ENCODE results near the gene ZSCAN18.

Gene ZSCAN18

DNA sequence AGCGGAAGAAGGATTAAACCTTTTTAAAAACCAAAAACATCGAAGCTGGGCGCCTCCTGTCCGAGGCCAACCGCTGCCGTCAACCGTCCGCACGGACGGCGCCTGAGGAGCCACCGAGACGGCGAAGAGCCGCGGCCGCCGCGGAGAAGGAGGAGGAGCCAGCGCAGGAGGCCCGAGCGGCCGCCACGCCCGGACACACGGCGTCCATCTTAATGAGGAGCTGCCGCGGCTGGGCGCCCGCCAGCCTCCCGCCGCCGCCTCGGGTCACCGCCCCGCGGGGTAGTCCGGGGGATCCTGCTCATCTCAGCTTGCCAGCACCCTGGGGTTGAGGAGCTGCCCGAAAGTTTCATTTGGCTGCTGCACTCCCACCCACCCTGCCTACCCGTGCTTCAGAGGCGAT, 53.6 kb downstream of the ZSCAN18 start:
- DNase-seq = no peak

DNA sequence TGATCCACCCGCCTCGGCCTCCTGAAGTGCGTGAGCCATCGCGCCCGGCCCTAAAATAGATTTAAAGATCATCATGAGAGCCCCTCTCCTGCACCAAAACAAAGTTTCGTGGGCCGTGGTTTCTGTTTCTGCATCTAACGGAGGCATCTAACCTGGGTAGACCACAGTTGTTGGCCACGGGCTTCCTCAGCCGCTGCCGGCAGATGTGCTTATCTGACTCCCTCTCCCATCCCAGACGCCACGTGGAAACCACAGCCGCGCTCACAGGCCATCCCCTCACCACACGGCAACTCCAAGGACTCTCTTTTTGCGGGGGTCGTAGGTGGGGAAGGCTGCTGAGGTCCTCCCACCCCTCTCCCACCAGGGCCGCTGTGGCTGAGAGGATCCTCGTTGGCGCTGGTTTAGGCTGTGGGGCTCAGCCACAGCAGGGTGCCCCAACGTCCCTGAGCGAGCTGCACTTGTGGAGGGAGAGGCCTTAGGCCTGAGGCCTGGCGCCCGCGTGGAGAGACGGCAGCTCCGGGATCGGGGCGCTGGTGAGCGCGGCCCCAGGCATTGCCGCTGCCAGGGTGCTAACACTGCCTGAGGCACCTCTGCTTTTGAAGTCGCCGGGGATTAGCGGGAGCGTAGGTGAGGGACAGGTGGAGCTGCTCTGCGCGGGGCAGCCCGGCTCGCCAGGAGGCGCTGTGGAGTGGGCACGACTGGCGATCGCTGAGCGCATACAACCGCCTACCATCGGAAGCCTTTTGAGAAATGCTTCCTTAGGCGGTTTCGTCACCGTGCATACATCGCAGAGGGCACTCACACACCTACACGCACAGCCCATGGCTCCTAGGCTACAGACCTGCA, 55.3 kb downstream of the ZSCAN18 start:
- no peak for DNase-seq

DNA sequence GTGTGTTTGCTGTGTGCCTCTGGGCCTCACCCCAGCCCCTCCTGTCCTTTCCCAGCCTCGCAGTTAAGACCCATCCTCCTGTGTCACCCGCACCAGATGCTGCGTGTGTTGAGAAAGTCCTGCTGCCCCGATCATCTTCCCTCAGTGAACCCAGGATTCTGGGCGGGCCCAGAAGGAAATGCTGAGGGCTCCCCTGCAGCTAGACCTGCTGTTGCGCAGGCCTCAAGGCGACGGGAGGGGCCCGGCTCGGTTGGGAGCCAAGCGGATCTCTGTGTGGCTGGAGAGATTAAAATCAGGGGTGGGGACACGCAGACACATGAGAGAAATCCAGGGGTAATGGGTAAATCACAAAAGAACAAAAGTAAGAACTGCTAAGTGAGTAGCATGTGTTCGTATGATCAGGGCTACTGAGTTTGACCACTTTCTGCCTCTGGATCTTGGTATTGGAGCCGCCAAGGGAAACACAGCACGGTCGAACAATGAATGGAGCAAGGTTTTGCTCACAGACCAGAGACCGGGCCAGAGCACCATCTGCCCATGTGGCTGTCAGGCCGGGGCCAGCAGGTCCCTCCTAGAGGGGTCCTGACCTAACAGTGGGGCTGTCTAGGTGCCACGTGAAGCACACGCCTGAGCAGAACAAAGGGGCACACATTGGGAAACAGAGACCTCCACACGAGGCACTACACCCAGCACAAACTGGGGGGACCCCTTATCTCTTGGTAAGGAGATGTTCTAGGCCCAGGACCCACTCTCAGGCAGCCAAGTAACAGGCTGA, 57.1 kb downstream of the ZSCAN18 start:
- no peak for DNase-seq

DNA sequence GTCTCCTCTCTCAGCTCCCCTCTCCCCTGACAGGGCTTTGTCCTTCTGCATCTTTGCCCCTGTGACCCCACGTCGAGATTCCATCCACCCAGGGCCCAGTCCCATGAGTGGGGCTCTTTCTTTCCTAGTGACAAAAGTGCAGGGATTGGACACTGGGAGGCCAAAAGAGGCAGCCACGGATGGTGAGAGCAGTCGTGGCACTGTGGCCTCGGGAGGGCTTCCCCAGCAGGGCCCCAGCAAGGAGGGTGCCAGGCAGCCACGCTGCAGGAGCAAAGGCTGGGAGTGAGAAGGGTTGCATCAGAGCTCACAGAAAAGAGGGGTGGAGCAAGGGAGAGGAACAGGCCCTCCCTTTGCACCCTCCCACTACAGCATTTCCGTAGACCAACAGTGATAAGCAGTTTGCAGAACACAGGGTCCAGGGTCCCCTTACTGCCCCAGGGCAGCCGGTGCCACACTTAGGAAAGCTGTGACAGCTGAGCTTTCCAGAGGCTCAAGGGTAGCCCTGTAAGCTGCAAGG, 59.3 kb downstream of the ZSCAN18 start:
- no peak for DNase-seq

DNA sequence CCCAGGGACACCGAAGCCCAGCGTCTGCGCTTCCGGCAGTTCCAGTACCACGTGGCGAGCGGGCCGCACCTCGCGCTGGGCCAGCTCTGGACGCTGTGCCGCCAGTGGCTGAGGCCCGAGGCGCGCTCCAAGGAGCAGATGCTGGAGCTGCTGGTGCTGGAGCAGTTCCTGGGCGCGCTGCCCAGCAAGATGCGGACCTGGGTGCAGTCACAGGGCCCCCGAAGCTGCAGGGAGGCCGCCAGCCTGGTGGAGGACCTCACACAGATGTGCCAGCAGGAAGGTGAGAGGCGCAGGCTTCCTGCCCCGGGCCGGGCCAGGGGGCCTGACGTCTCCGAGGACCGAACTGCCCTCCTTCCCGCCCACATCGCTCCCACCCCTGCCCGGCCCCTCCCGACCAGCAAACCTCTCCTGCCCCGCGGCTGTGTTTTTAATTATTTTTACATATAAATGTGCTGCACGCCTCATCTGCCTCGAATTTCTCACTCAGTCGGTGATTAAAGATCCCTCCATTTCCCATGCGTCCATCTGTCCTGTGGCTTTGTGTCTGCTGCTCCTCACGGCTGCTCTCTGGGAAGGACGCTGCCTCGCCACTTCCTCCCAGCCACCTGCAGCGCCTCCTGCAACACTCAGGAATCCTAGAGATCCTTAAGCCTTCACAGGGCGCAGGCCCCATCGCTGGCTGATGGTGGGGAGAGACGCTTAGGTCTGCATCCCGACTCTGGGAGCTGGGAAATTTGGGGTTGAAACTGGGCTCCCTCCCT, 59.9 kb downstream of the ZSCAN18 start:
- DNase-seq = no peak

DNA sequence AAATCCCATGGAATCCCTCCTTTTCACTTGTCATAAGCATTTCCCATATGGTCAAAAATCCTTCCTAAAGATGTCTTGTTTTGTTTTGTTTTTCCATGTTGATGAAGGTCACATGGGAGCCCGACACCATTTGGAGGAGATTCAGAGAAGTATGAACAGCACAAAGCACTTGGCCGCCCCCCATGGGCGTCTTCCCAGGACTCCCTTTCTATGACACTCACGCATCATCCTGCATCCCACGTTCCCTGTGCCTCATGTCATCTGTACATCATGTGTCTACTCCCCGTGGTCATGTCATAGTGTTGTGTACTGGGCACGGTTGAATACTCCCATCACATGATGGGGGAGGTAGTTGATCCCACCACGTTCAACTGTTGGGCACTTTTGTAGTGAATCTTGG, 62.2 kb downstream of the ZSCAN18 start:
- no peak for DNase-seq

DNA sequence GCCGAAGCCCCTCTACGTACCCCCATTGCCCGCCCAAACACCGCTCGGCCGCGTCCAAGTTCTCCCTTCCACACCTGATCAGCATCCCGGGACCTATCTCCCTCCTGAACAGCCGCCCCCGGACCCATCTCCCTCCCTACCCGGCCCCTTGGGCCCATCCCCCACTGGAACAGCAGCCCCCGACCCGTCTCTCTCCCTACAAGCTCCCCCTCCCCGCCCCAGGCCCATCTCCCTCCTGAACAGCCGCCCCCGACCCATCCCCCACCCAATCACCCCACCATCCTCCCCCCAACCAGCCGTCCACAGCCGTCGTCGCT, 63.6 kb downstream of the ZSCAN18 start:
- no peak for DNase-seq

Data from NCI-H446 (cell line).